SH-SY5Y (cell line): Measurements from ENCODE around the gene FAM151B.

ENCODE experiments used
- GATA2 ChIP-seq: IDR thresholded peaks from 2 replicates; pipeline ENCODE4 v1.6.1; 2011; ENCODE audit warnings: mild to moderate bottlenecking, low read depth, low read length
- GATA3 ChIP-seq: IDR thresholded peaks from 2 replicates; pipeline ENCODE4 v1.6.1; 2011; ENCODE audit warnings: low read depth, mild to moderate bottlenecking, low read length, moderate library complexity

GRCh38 chr5:80479713-80480112 is 8.2 kb upstream of the FAM151B start:
- TF ChIP-seq GATA2 (no peak), GATA3 (no peak)
